HL-60 (cell line): ENCODE measurements around the gene PPP2R5C.

Experiments used
- POLR2AphosphoS5 ChIP-seq: IDR thresholded peaks from 2 replicates; pipeline ENCODE4 v1.6.1; 2012; ENCODE audit warnings: low read depth
- TF ChIP-seq, protein P1 (sequence below): IDR thresholded peaks from one replicate; pipeline ENCODE4 v1.5.1; 2011; ENCODE audit warnings: low read length, control low read depth, inconsistent platforms; ENCODE audit not compliant: insufficient read depth

DNA sequence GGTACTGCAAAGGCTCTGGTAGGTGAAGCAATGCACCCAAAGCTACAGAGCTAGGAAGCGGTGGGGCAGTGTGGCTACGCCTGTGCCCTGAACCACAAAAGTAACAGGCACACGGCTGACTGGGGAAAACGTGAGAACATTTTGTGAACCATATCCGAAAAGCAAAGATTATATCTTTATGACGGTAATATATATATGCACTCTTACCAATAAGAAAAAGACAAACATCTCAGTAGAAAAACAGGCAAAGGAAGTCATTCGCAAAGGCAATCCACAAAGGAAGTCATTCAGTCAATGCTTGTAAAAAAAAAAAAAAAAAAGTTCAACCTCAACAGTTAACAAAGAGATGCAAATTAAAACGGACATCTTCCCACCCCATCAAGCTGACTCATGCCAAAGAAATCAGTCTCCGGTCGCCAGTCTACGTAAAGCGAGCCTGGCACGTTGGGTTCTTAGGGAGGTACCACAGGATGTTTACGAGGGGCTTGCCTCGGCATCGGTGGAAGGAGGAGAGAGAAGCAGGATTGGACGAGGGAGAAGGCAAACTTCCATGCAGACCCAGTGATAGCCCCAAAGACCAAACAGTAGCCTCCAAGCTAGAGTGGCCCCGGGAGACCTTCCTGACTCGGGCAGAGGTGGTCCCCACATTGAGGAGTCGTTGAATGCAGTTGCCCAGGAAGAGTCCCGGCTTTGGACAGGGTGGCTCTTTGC is 39.4 kb upstream of the PPP2R5C start:
- TF ChIP-seq POLR2AphosphoS5: no peak
- TF ChIP-seq, protein P1, sequence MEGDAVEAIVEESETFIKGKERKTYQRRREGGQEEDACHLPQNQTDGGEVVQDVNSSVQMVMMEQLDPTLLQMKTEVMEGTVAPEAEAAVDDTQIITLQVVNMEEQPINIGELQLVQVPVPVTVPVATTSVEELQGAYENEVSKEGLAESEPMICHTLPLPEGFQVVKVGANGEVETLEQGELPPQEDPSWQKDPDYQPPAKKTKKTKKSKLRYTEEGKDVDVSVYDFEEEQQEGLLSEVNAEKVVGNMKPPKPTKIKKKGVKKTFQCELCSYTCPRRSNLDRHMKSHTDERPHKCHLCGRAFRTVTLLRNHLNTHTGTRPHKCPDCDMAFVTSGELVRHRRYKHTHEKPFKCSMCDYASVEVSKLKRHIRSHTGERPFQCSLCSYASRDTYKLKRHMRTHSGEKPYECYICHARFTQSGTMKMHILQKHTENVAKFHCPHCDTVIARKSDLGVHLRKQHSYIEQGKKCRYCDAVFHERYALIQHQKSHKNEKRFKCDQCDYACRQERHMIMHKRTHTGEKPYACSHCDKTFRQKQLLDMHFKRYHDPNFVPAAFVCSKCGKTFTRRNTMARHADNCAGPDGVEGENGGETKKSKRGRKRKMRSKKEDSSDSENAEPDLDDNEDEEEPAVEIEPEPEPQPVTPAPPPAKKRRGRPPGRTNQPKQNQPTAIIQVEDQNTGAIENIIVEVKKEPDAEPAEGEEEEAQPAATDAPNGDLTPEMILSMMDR: no peak
